ENCODE measurements around the gene ZNF865. TPM values are rescaled to one million over a fixed set of nuclear protein-coding genes. Genes with fewer than 3 reads are reported as not detected.

ZNF865 gene
- total RNA-seq, 1 experiment from 2014 or later: 21.7 TPM

- peak; percentile 47 for DNase-seq (ENCODE audit: low spot score)
- CTCF ChIA-PET: interaction anchor here (0.6 to 2.2 kb wide), 40 partner anchors 10 to 1189 kb away, joined by 3 to 41 read pairs (median 4); partner anchors contain the start of genes EPN1, FIZ1, ISOC2 and LENG9
- Mint-ChIP-seq H3K27me3 (ENCODE audit: low read depth) (peaks cover 3% of the 10 kb centered on the region; the same call in 1 of the 2 replicates), H3K4me3 (peak overlapping the region; percentile 93), H3K36me3 (peaks cover 11% of the 10 kb centered on the region), H3K27ac (peak overlapping the region; percentile 79), H3K4me1 (peaks cover 27% of the 10 kb centered on the region), H3K9me3 (no peaks in the 10 kb centered on the region)
- TF ChIP-seq ESRRA (CRISPR knock-in tag; IDR thresholded peaks at IDR 0.05; ENCODE audit: borderline replicate concordance) (no peak), JAZF1 (CRISPR knock-in tag; IDR thresholded peaks at IDR 0.05) (no peak), MLX (CRISPR knock-in tag; IDR thresholded peaks at IDR 0.05) (no peak), ATF1 (CRISPR knock-in tag; IDR thresholded peaks at IDR 0.05) (no peak), NFYB (CRISPR knock-in tag; conservative IDR thresholded peaks at IDR 0.05; ENCODE audit: low read depth) (no peak), FOXP1 (CRISPR knock-in tag; IDR thresholded peaks at IDR 0.05; ENCODE audit: borderline replicate concordance) (no peak), CREM (CRISPR knock-in tag; IDR thresholded peaks at IDR 0.05) (no peak), ZNF396 (CRISPR knock-in tag; IDR thresholded peaks at IDR 0.05; ENCODE audit: borderline replicate concordance) (no peak), ZNF512 (CRISPR knock-in tag; IDR thresholded peaks at IDR 0.05; ENCODE audit: borderline replicate concordance) (no peak), MYBL2 (CRISPR knock-in tag; IDR thresholded peaks at IDR 0.05) (no peak), GTF2I (CRISPR knock-in tag; conservative IDR thresholded peaks at IDR 0.05) (no peak), NR3C1 (CRISPR knock-in tag; conservative IDR thresholded peaks at IDR 0.05; ENCODE audit: low read depth) (no peak), SMAD3 (CRISPR knock-in tag; IDR thresholded peaks at IDR 0.05; ENCODE audit: borderline replicate concordance) (no peak), NR1H2 (CRISPR knock-in tag; IDR thresholded peaks at IDR 0.05) (no peak), FOXJ3 (CRISPR knock-in tag; IDR thresholded peaks at IDR 0.05; ENCODE audit: borderline replicate concordance) (no peak), ARID4B (CRISPR knock-in tag; IDR thresholded peaks at IDR 0.05; ENCODE audit: borderline replicate concordance) (no peak), ZNF416 (CRISPR knock-in tag; IDR thresholded peaks at IDR 0.05) (no peak), RORB (CRISPR knock-in tag; IDR thresholded peaks at IDR 0.05) (no peak)
- TF ChIP-seq, protein P1, sequence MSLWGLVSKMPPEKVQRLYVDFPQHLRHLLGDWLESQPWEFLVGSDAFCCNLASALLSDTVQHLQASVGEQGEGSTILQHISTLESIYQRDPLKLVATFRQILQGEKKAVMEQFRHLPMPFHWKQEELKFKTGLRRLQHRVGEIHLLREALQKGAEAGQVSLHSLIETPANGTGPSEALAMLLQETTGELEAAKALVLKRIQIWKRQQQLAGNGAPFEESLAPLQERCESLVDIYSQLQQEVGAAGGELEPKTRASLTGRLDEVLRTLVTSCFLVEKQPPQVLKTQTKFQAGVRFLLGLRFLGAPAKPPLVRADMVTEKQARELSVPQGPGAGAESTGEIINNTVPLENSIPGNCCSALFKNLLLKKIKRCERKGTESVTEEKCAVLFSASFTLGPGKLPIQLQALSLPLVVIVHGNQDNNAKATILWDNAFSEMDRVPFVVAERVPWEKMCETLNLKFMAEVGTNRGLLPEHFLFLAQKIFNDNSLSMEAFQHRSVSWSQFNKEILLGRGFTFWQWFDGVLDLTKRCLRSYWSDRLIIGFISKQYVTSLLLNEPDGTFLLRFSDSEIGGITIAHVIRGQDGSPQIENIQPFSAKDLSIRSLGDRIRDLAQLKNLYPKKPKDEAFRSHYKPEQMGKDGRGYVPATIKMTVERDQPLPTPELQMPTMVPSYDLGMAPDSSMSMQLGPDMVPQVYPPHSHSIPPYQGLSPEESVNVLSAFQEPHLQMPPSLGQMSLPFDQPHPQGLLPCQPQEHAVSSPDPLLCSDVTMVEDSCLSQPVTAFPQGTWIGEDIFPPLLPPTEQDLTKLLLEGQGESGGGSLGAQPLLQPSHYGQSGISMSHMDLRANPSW (CRISPR knock-in tag; conservative IDR thresholded peaks at IDR 0.05; ENCODE audit: low read depth): no peak
- TF ChIP-seq, protein P2, sequence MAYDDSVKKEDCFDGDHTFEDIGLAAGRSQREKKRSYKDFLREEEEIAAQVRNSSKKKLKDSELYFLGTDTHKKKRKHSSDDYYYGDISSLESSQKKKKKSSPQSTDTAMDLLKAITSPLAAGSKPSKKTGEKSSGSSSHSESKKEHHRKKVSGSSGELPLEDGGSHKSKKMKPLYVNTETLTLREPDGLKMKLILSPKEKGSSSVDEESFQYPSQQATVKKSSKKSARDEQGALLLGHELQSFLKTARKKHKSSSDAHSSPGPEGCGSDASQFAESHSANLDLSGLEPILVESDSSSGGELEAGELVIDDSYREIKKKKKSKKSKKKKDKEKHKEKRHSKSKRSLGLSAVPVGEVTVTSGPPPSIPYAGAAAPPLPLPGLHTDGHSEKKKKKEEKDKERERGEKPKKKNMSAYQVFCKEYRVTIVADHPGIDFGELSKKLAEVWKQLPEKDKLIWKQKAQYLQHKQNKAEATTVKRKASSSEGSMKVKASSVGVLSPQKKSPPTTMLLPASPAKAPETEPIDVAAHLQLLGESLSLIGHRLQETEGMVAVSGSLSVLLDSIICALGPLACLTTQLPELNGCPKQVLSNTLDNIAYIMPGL (CRISPR knock-in tag; IDR thresholded peaks at IDR 0.05): no peak
- ATAC-seq: no peak
- POLR2A ChIA-PET: interaction anchor here (0.6 to 1.5 kb wide), 5 partner anchors 11 to 589 kb away, joined by 3 to 9 read pairs (median 5); partner anchors contain the start of gene RDH13
Measured at GRCh38 chr19:55652311-55653128, 47.1 kb downstream of the ZNF865 start.
